GM23338 (cell line): ENCODE measurements around the gene KLHDC7B. TPM values are rescaled to one million over a fixed set of nuclear protein-coding genes. Genes with fewer than 3 reads are reported as not detected.

Experiments
- ATAC-seq: fragments of 200-7000 bp; cut with Tn5 transposase; 3 replicates; pipeline ENCODE4 v1.9.1; 2020
- DNase-seq: peaks from one replicate; pipeline ENCODE4 v3.0.0-alpha.2; 2015; ENCODE audit warnings: low spot score
- H2AFZ ChIP-seq: fragments of 200-600 bp; sonication (generic); 2 replicates; pipeline ENCODE4 v1.8.0; 2016; ENCODE audit warnings: antibody characterized with exemption, mild to moderate bottlenecking, moderate library complexity
- H3F3A ChIP-seq: fragments of 200-600 bp; sonication (generic); replicated peaks from 2 replicates; pipeline ENCODE4 v1.8.0; 2017; ENCODE audit warnings: antibody characterized with exemption, mixed run types, low read depth
- H3K27ac ChIP-seq: fragments of 200-600 bp; sonication (generic); 2 replicates; pipeline ENCODE4 v1.6.1; 2016; ENCODE audit warnings: low read depth
- H3K27me3 ChIP-seq: fragments of 200-600 bp; sonication (generic); 2 replicates; pipeline ENCODE4 v1.8.0; 2016; ENCODE audit warnings: mild to moderate bottlenecking, mixed run types, moderate library complexity; ENCODE audit not compliant: insufficient read depth
- H3K36me3 ChIP-seq: fragments of 200-600 bp; sonication (generic); 2 replicates; pipeline ENCODE4 v1.8.0; 2016; ENCODE audit warnings: mild to moderate bottlenecking; ENCODE audit not compliant: insufficient read depth
- H3K4me1 ChIP-seq: fragments of 200-600 bp; sonication (generic); 2 replicates; pipeline ENCODE4 v1.8.0; 2016; ENCODE audit warnings: mild to moderate bottlenecking, moderate library complexity; ENCODE audit not compliant: insufficient read depth
- H3K4me2 ChIP-seq: fragments of 200-600 bp; sonication (generic); 2 replicates; pipeline ENCODE4 v1.7.1; 2017; ENCODE audit warnings: mixed run types
- H3K4me3 ChIP-seq: fragments of 200-600 bp; sonication (generic); 2 replicates; pipeline ENCODE4 v1.6.1; 2016; ENCODE audit warnings: mixed run types
- H3K79me2 ChIP-seq: fragments of 200-600 bp; sonication (generic); replicated peaks from 2 replicates; pipeline ENCODE4 v1.8.0; 2017; ENCODE audit warnings: mild to moderate bottlenecking; ENCODE audit not compliant: insufficient read depth
- H3K9me2 ChIP-seq: fragments of 200-600 bp; sonication (generic); 2 replicates; pipeline ENCODE4 v1.8.0; 2017; ENCODE audit not compliant: insufficient read depth
- H4K20me1 ChIP-seq: fragments of 200-600 bp; sonication (generic); replicated peaks from 2 replicates; pipeline ENCODE4 v1.8.0; 2017; ENCODE audit warnings: mild to moderate bottlenecking; ENCODE audit not compliant: insufficient read depth
- H3K27ac Mint-ChIP-seq: 2 replicates; pipeline ENCODE4 v1.8.0; 2020; ENCODE audit warnings: inconsistent platforms, mild to moderate bottlenecking, moderate library complexity, mixed read lengths
- H3K27me3 Mint-ChIP-seq: 3 replicates; pipeline ENCODE4 v1.8.0; 2022; ENCODE audit warnings: low read depth, mild to moderate bottlenecking, moderate library complexity, mixed read lengths, inconsistent platforms; ENCODE audit not compliant: insufficient read depth, poor library complexity
- H3K36me3 Mint-ChIP-seq: 3 replicates; pipeline ENCODE4 v1.8.0; 2021; ENCODE audit warnings: low read depth, mild to moderate bottlenecking, inconsistent platforms, moderate library complexity, mixed read lengths
- H3K4me1 Mint-ChIP-seq: 3 replicates; pipeline ENCODE4 v1.8.0; 2020; ENCODE audit warnings: mild to moderate bottlenecking, inconsistent platforms, mixed read lengths
- H3K4me3 Mint-ChIP-seq: 3 replicates; pipeline ENCODE4 v1.8.0; 2021; ENCODE audit warnings: moderate library complexity, mild to moderate bottlenecking, inconsistent platforms, mixed read lengths
- H3K9me3 Mint-ChIP-seq: 3 replicates; pipeline ENCODE4 v1.8.0; 2020; ENCODE audit warnings: moderate library complexity, mild to moderate bottlenecking, inconsistent platforms, mixed read lengths
- EZH2 ChIP-seq: fragments of 200-600 bp; sonication (generic); IDR thresholded peaks from one replicate; pipeline ENCODE4 v1.8.0; 2017; ENCODE audit warnings: antibody characterized with exemption, mild to moderate bottlenecking, low read depth; ENCODE audit not compliant: unreplicated experiment
- JUNB ChIP-seq: IDR thresholded peaks from one replicate; pipeline ENCODE4 v1.6.1; 2016; ENCODE audit warnings: antibody characterized with exemption; ENCODE audit not compliant: unreplicated experiment
- POLR2AphosphoS5 ChIP-seq: IDR thresholded peaks from 2 replicates; pipeline ENCODE4 v1.6.1; 2016; ENCODE audit warnings: antibody characterized with exemption, low read depth
- ZNF114 ChIP-seq: fragments of 250-450 bp; sonication (Bioruptor Pico); IDR thresholded peaks from 2 replicates; pipeline ENCODE4 v1.5.0; 2020; ENCODE audit warnings: mild to moderate bottlenecking, moderate library complexity
- ZNF462 ChIP-seq: fragments of 250-450 bp; sonication (Bioruptor Pico); IDR thresholded peaks from 2 replicates; pipeline ENCODE4 v1.5.0; 2020; ENCODE audit warnings: mild to moderate bottlenecking, moderate library complexity
- polyA plus RNA-seq: library from polyadenylated mRNA; unstranded; fragments of >200 nt; fragmentation: Nextera tagmentation; extraction: Ambion mirVana; gene quantifications from 2 replicates; pipeline ENCODE4 v1.2.1, GENCODE V29; 2016
- total RNA-seq: library from RNA; depleted of rRNA; stranded (reverse); fragments of >200 nt; shearing (Covaris generic); gene quantifications from 2 replicates; pipeline ENCODE4 v1.2.3, GENCODE V29; 2014

Gene KLHDC7B
- total and polyA plus RNA-seq, 2 experiments from 2014 or later, result not detected

DNA sequence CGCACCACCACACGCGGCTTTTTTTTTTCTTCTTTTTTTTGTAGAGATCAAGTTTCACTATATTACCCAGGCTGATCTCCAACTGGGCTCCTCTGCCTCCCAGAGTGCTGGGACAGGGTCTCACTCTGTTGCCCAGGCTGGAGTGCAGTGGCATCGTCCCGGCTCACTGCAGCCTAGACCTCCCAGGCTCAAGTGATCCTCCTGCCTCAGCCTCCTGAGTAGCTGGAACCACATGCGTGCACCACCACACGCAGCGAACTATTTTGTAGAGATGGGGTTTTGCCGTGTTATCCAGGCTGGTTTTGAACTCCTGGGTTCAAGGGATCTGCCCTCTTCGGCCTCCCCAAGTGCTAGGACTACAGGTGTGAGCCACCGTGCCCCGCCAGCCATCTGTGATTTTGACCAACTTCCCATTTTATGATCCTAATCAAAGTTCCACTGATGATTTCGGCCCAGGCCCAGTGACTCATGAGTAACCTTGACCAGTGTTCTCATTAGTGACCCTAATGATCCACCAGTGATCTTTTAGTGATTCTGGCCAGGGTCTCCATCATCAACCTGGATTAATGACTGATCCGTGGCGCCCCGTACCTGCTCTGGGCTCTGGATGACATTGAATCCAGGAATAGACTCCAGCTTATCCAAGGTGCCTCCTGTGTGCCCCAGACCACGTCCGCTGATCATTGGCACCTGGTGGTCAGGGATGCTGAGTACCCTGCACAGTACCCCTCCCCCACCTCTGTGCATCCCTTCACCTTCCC, 17.6 kb upstream of the KLHDC7B start:
- peak; percentile 48 for TF ChIP-seq EZH2
- TF ChIP-seq ZNF462 (CRISPR knock-in tag), result no peak
- peaks cover 66% of the 10 kb centered on the region for H3K27me3 ChIP-seq
- ATAC-seq (no peak), DNase-seq (peak; percentile 27)
- no peaks in the 10 kb centered on the region for H3K79me2 ChIP-seq
- peaks cover 13% of the 10 kb centered on the region for H3K4me1 Mint-ChIP-seq
- peaks cover 67% of the 10 kb centered on the region for H3K27me3 Mint-ChIP-seq
- H3K4me3 ChIP-seq, result no peak overlapping the region
- H3K27ac ChIP-seq, result no peak overlapping the region
- no peak overlapping the region for H3K27ac Mint-ChIP-seq
- no peak overlapping the region for H3K4me2 ChIP-seq
- no peak overlapping the region for H2AFZ ChIP-seq
- H4K20me1 ChIP-seq, result no peaks in the 10 kb centered on the region; the same call in none of the 2 replicates
- H3K9me2 ChIP-seq, result no peaks in the 10 kb centered on the region
- peak overlapping the region; percentile 19; the same call in 2 of the 3 replicates for H3K4me3 Mint-ChIP-seq
- peaks cover 4% of the 10 kb centered on the region for H3F3A ChIP-seq
- peaks cover 4% of the 10 kb centered on the region; the same call in 2 of the 3 replicates for H3K9me3 Mint-ChIP-seq
- H3K36me3 Mint-ChIP-seq, result peaks cover 9% of the 10 kb centered on the region
- no peaks in the 10 kb centered on the region for H3K36me3 ChIP-seq
- peaks cover 4% of the 10 kb centered on the region; the same call in 1 of the 2 replicates for H3K4me1 ChIP-seq

- Histone ChIP-seq H3K9me2 (no peaks in the 10 kb centered on the region), H2AFZ (no peak overlapping the region), H3K4me1 (peaks cover 4% of the 10 kb centered on the region; the same call in 1 of the 2 replicates), H3K36me3 (no peaks in the 10 kb centered on the region), H3K79me2 (no peaks in the 10 kb centered on the region), H3K27ac (no peak overlapping the region), H3K27me3 (peaks cover 73% of the 10 kb centered on the region), H3F3A (peaks cover 4% of the 10 kb centered on the region), H3K4me2 (no peak overlapping the region), H3K4me3 (no peak overlapping the region), H4K20me1 (no peaks in the 10 kb centered on the region; the same call in none of the 2 replicates)
- Mint-ChIP-seq H3K27ac (no peak overlapping the region), H3K9me3 (peaks cover 4% of the 10 kb centered on the region; the same call in 2 of the 3 replicates), H3K4me1 (peaks cover 15% of the 10 kb centered on the region), H3K4me3 (no peak overlapping the region; the same call in 2 of the 3 replicates), H3K27me3 (peaks cover 74% of the 10 kb centered on the region), H3K36me3 (peaks cover 5% of the 10 kb centered on the region)
- no peak for ATAC-seq
- DNase-seq, result peak; percentile 30
- TF ChIP-seq JUNB, result no peak
- no peak for TF ChIP-seq POLR2AphosphoS5
- no peak for TF ChIP-seq ZNF114 (CRISPR knock-in tag)
Observed at GRCh38 chr22:50528682-50529415, 16.9 kb upstream of the KLHDC7B start.
